ENCODE results near the gene MSANTD1.

- TF ChIP-seq NFRKB (IDR thresholded peaks at IDR 0.05) (no peak), ARNT (IDR thresholded peaks at IDR 0.05) (no peak), TARDBP (IDR thresholded peaks at IDR 0.05) (no peak), FOXM1 (IDR thresholded peaks at IDR 0.05; ENCODE audit: borderline replicate concordance) (no peak), BHLHE40 (IDR thresholded peaks at IDR 0.05; ENCODE audit: borderline replicate concordance) (no peak), SP1 (IDR thresholded peaks at IDR 0.05) (no peak), ELF4 (IDR thresholded peaks at IDR 0.05) (no peak), FOXA1 (IDR thresholded peaks at IDR 0.05) (no peak), HDGF (IDR thresholded peaks at IDR 0.05; ENCODE audit: borderline replicate concordance) (no peak)
Observed at GRCh38 chr4:3252480-3252828, 3.5 kb downstream of the MSANTD1 start.

Data from HEK293T (cell line).